Measurements from ENCODE around the gene SLC44A1.

The SLC44A1 gene

GRCh38 chr9:105333076-105333475, 88.6 kb downstream of the SLC44A1 start:
- TF ChIP-seq Cebpa-rat (IDR thresholded peaks at IDR 0.05), result no peak
- H3K4me2 ChIP-seq, result no peak overlapping the region
- peaks cover 14 to 26% (median 19%) of the 10 kb centered on the region in 11 experiments; a peak in 21 of 22 replicates for H3K36me3 ChIP-seq
- no peak overlapping the region for H3K27ac ChIP-seq
- H3K9ac ChIP-seq, result no peak overlapping the region
- no peaks in the 10 kb centered on the region for H3K27me3 ChIP-seq
- no peaks in the 10 kb centered on the region for H4K20me1 ChIP-seq
- H3K4me1 ChIP-seq, result no peaks in the 10 kb centered on the region; a peak in 2 of 20 replicates
- H3K4me3 ChIP-seq, result no peak overlapping the region
- H3K9me3 ChIP-seq (replicated peaks in 1 of 11), result no peaks in the 10 kb centered on the region

- Histone ChIP-seq H4K20me1 (no peaks in the 10 kb centered on the region), H3K4me3 (no peak overlapping the region), H3K4me2 (no peak overlapping the region), H3K4me1 (no peaks in the 10 kb centered on the region; a peak in 2 of 20 replicates), H3K9ac (no peak overlapping the region), H3K27ac (no peak overlapping the region), H3K36me3 (peaks cover 14 to 32% (median 20%) of the 10 kb centered on the region in 11 experiments; a peak in 21 of 22 replicates), H3K27me3 (no peaks in the 10 kb centered on the region), H3K9me3 (replicated peaks in 1 of 11) (no peaks in the 10 kb centered on the region)
- no peak for TF ChIP-seq Cebpa-rat (IDR thresholded peaks at IDR 0.05)
Measured at GRCh38 chr9:105333811-105334210, 89.4 kb downstream of the SLC44A1 start.

- no peak overlapping the region for H3K4me3 ChIP-seq
- H3K9ac ChIP-seq, result no peak overlapping the region
Measured at GRCh38 chr9:105338308-105338707, 93.9 kb downstream of the SLC44A1 start.

GRCh38 chr9:105339849-105340248, 95.4 kb downstream of the SLC44A1 start:
- Histone ChIP-seq H3K4me2 (no peak overlapping the region), H3K27ac (no peak overlapping the region)

More at GRCh38 chr9:105338308-105338707, 93.9 kb downstream of the SLC44A1 start:
- Histone ChIP-seq H3K9me3 (replicated peaks in 1 of 11) (no peaks in the 10 kb centered on the region), H3K4me2 (no peak overlapping the region), H3K27ac (no peak overlapping the region), H3K36me3 (peaks cover 14 to 39% (median 20%) of the 10 kb centered on the region in 11 experiments; a peak in 21 of 22 replicates), H4K20me1 (no peaks in the 10 kb centered on the region), H3K4me1 (peaks cover 0 to 12% (median 7%) of the 10 kb centered on the region in 10 experiments; a peak in 8 of 20 replicates), H3K27me3 (no peaks in the 10 kb centered on the region)
- TF ChIP-seq Cebpa-rat (IDR thresholded peaks at IDR 0.05), result no peak

DNA sequence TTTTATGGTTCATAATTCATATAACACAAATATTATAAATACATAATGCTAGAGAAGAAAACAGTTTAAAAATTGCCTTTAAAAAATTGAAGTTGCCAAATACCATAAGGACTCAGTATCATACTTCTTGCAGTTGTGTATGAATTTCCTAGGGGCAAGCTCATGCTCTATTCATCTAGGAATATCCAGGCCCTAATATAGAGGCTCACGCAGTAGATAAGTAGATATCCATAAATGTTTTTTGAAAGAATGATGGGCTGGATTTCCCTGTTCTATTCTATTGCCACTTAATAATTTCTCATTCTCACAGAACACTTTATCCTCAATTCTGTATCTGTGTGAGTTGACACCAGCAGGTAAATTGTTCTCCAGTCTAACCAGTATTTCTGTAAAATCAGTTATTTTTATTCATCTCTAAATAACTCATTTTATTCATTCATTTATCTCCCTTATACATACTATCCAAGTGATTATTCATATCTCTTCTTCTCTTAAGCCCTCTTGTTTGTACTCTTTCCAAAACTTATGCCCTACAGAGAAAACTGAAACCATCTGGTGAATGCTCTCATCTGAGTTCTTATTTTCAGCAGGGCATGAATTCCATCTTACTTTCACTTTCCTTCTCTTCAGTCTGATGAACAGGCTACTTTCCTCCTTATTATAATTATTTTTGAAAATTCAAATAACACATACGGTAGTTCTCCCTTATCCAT, 97.1 kb downstream of the SLC44A1 start:
- Histone ChIP-seq H4K20me1 (no peaks in the 10 kb centered on the region), H3K9me3 (replicated peaks in 1 of 11) (peaks cover 0 to 3% (median 0%) of the 10 kb centered on the region in 11 experiments; a peak in 1 of 22 replicates), H3K4me2 (peak overlapping the region in 9 of 11 experiments; percentile 2 to 53 (median 14); a peak in 8 of 22 replicates), H3K4me3 (no peak overlapping the region), H3K36me3 (peaks cover 9 to 27% (median 14%) of the 10 kb centered on the region in 11 experiments; a peak in 21 of 22 replicates), H3K27me3 (no peaks in the 10 kb centered on the region), H3K27ac (0 out of 22 replicates have a peak overlapping the region, but pooled peaks of 1 of the 11 experiments have one; percentile 17), H3K4me1 (peaks cover 0 to 12% (median 7%) of the 10 kb centered on the region in 10 experiments; a peak in 8 of 20 replicates), H3K9ac (no peak overlapping the region)
- TF ChIP-seq Cebpa-rat (IDR thresholded peaks at IDR 0.05), result no peak

More at GRCh38 chr9:105339849-105340248, 95.4 kb downstream of the SLC44A1 start:
- Histone ChIP-seq H3K4me1 (peaks cover 0 to 12% (median 7%) of the 10 kb centered on the region in 10 experiments; a peak in 8 of 20 replicates), H3K9ac (no peak overlapping the region), H3K9me3 (replicated peaks in 1 of 11) (peaks cover 0 to 3% (median 0%) of the 10 kb centered on the region in 11 experiments; a peak in 1 of 22 replicates), H3K27me3 (no peaks in the 10 kb centered on the region), H4K20me1 (no peaks in the 10 kb centered on the region), H3K4me3 (no peak overlapping the region), H3K36me3 (peaks cover 14 to 39% (median 20%) of the 10 kb centered on the region in 11 experiments; a peak in 21 of 22 replicates)
- no peak for TF ChIP-seq Cebpa-rat (IDR thresholded peaks at IDR 0.05)

DNA sequence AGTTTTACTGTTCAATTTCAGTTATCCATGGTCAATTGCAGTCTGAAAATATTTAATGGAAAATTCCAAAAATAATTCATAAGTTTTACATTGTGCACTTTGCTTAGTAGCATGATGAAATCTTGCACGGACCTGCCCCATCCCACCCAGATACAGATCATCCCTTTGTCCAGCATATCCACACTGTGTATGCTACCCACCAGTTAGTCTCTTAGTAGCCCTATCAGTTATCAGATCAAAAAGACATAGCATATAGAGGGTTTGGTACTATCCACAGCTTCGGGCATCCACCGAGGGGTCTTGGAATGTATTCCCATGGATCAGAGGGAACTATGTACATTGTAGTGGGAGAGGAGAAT, 97.7 kb downstream of the SLC44A1 start:
- no peak overlapping the region for H3K9ac ChIP-seq
- H3K9me3 ChIP-seq (replicated peaks in 1 of 11), result peaks cover 0 to 3% (median 0%) of the 10 kb centered on the region in 11 experiments; a peak in 1 of 22 replicates
- 0 out of 22 replicates have a peak overlapping the region, but pooled peaks of 1 of the 11 experiments have one; percentile 17 for H3K27ac ChIP-seq
- no peaks in the 10 kb centered on the region for H4K20me1 ChIP-seq
- no peaks in the 10 kb centered on the region for H3K27me3 ChIP-seq
- H3K4me1 ChIP-seq, result peaks cover 0 to 12% (median 7%) of the 10 kb centered on the region in 10 experiments; a peak in 8 of 20 replicates
- H3K4me3 ChIP-seq, result no peak overlapping the region
- TF ChIP-seq Cebpa-rat (IDR thresholded peaks at IDR 0.05), result no peak
- peak overlapping the region in 9 of 11 experiments; percentile 2 to 53 (median 14); a peak in 7 of 22 replicates for H3K4me2 ChIP-seq
- peaks cover 4 to 22% (median 8%) of the 10 kb centered on the region in 11 experiments; a peak in 16 of 22 replicates for H3K36me3 ChIP-seq

DNA sequence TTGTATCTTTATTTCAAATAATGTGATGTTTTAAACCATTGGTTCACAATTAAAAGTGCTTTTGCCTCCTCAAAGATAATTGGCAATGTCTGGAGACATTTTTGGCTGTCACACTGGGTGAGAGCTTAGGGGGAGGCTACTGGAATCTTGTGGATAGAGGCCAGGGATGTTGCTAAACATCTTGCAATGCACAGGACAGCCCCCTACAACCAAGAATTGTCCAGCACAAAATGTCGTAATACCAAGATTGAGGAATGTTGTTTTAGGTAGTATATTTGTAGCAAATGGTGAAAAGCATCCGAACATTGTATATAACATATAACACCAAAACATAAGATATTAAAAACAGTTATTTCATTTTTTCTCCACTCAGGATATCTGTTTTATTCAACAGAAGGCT, 99.8 kb downstream of the SLC44A1 start:
- Histone ChIP-seq H3K36me3 (peaks cover 0 to 6% (median 0%) of the 10 kb centered on the region in 11 experiments; a peak in 4 of 22 replicates), H4K20me1 (no peaks in the 10 kb centered on the region), H3K4me1 (peaks cover 0 to 12% (median 7%) of the 10 kb centered on the region in 10 experiments; a peak in 8 of 20 replicates), H3K27me3 (no peaks in the 10 kb centered on the region), H3K9me3 (replicated peaks in 1 of 11) (peaks cover 0 to 3% (median 0%) of the 10 kb centered on the region in 11 experiments; a peak in 1 of 22 replicates), H3K4me2 (no peak overlapping the region), H3K4me3 (no peak overlapping the region), H3K27ac (no peak overlapping the region), H3K9ac (no peak overlapping the region)
- no peak for TF ChIP-seq Cebpa-rat (IDR thresholded peaks at IDR 0.05)

DNA sequence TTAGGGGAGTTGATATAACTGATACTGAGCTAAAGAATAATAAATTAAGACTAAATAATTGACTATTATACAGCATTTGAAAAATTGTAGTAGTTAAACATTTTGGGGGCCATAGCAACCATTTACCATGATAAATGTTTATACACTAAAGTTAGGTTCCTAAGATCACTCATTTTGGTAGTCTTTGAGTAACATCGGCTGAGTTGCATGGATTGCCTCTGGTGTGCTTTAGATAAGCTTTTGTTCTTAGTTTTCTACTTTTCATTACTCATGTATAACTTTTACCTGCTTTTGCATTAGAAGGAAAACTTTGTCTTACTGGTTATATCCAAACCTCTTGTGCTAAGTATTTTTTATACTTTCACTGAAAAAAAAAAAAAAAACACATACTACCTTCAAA, 101.2 kb downstream of the SLC44A1 start:
- no peak overlapping the region for H3K4me2 ChIP-seq
- H4K20me1 ChIP-seq, result no peaks in the 10 kb centered on the region
- no peak overlapping the region for H3K9ac ChIP-seq
- peaks cover 0 to 3% (median 0%) of the 10 kb centered on the region in 11 experiments; a peak in 1 of 22 replicates for H3K9me3 ChIP-seq (replicated peaks in 1 of 11)
- no peak overlapping the region for H3K4me3 ChIP-seq
- no peak overlapping the region for H3K27ac ChIP-seq
- H3K36me3 ChIP-seq, result peaks cover 0 to 13% (median 3%) of the 10 kb centered on the region in 11 experiments; a peak in 6 of 22 replicates
- no peaks in the 10 kb centered on the region for H3K27me3 ChIP-seq
- peaks cover 0 to 12% (median 5%) of the 10 kb centered on the region in 10 experiments; a peak in 7 of 20 replicates for H3K4me1 ChIP-seq
- no peak for TF ChIP-seq Cebpa-rat (IDR thresholded peaks at IDR 0.05)

DNA sequence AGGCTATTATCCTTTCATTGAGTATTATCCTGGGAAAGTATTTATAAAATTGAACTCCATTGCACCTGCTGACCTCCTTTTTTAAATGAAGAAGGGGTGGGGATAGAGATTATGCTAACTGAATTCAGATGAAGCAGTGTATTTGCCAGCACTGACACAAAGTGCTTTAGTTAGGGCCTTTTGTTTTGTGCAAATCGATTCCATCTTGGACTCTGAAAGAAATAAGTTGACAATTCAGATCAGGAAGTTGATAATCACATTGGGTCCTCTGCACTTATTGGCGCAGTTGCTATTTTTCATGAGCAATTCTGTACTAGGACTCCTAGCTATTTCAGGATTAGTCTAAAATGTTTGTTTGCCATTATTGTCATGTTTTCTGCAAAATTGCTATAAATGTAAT, 101.8 kb downstream of the SLC44A1 start:
- no peak overlapping the region for H3K27ac ChIP-seq
- H3K4me3 ChIP-seq, result no peak overlapping the region
- no peak overlapping the region for H3K9ac ChIP-seq
- H3K27me3 ChIP-seq, result no peaks in the 10 kb centered on the region
- no peak overlapping the region for H3K4me2 ChIP-seq
- no peaks in the 10 kb centered on the region for H4K20me1 ChIP-seq
- peaks cover 0 to 19% (median 3%) of the 10 kb centered on the region in 11 experiments; a peak in 7 of 22 replicates for H3K36me3 ChIP-seq
- H3K4me1 ChIP-seq, result peaks cover 0 to 12% (median 5%) of the 10 kb centered on the region in 10 experiments; a peak in 7 of 20 replicates
- TF ChIP-seq Cebpa-rat (IDR thresholded peaks at IDR 0.05), result no peak
- peaks cover 0 to 3% (median 0%) of the 10 kb centered on the region in 11 experiments; a peak in 1 of 22 replicates for H3K9me3 ChIP-seq (replicated peaks in 1 of 11)
